ENCODE data around the gene KCNJ16.

KCNJ16 gene

GRCh38 chr17:70169709-70170597 lies 94.9 kb downstream of the KCNJ16 start:
- no peak for DNase-seq (ENCODE audit: low spot score)

- DNase-seq (ENCODE audit: low spot score), result no peak
These were observed 96.1 kb downstream of the KCNJ16 start for GRCh38 chr17:70171159-70171558.

GRCh38 chr17:70172449-70172848 lies 97.4 kb downstream of the KCNJ16 start:
- DNase-seq (ENCODE audit: low spot score), result no peak

- DNase-seq (ENCODE audit: low spot score), result no peak
These were observed 97.9 kb downstream of the KCNJ16 start for GRCh38 chr17:70172923-70173322.

- no peak for DNase-seq (ENCODE audit: low spot score)
These were observed 98.7 kb downstream of the KCNJ16 start for GRCh38 chr17:70173681-70174080.

GRCh38 chr17:70181376-70181775 lies 106.4 kb downstream of the KCNJ16 start:
- DNase-seq (ENCODE audit: low spot score), result no peak

- no peak for DNase-seq (ENCODE audit: low spot score)
These were observed 106.8 kb downstream of the KCNJ16 start for GRCh38 chr17:70181866-70182265.

GRCh38 chr17:70183508-70183907 lies 108.5 kb downstream of the KCNJ16 start:
- DNase-seq (ENCODE audit: low spot score), result no peak

GRCh38 chr17:70184207-70184606 lies 109.2 kb downstream of the KCNJ16 start:
- DNase-seq (ENCODE audit: low spot score), result no peak

- DNase-seq (ENCODE audit: low spot score), result no peak
These were observed 109.7 kb downstream of the KCNJ16 start for GRCh38 chr17:70184770-70185169.
